MCF 10A (cell line): ENCODE results near the gene TP53BP1. TPM values are rescaled to one million over a fixed set of nuclear protein-coding genes. Genes with fewer than 3 reads are reported as not detected.

ENCODE experiments used
- BruUV-seq: library from RNA; stranded (reverse); fragments of 400-500 nt; replicated peaks from 2 replicates; lab custom pipeline; 2021; lab: Mats Ljungman, UMichigan
- CTCF ChIA-PET: fragments of 300-600 bp; sonication (Branson Sonifier 250); formaldehyde crosslinking; extraction: SDS; loops from one replicate; lab custom pipeline; 2021; ENCODE audit warnings: antibody characterized with exemption, inconsistent platforms; lab: Yijun Ruan, JAX
- POLR2A ChIA-PET: fragments of 300-600, 350-650 bp; sonication (Branson Sonifier 250); formaldehyde crosslinking; extraction: SDS; loops from one replicate; lab custom pipeline; 2020; ENCODE audit warnings: antibody characterized with exemption, inconsistent platforms; lab: Yijun Ruan, JAX
- DNase-seq: peaks from one replicate; pipeline ENCODE4 v3.0.0-alpha.2; 2018; ENCODE audit not compliant: unreplicated experiment
- H3K27ac Mint-ChIP-seq: one replicate; pipeline ENCODE4 v1.8.0; 2022; ENCODE audit warnings: mild to moderate bottlenecking, low read depth, mixed read lengths; ENCODE audit not compliant: unreplicated experiment
- H3K27me3 Mint-ChIP-seq: one replicate; pipeline ENCODE4 v1.8.0; 2022; ENCODE audit warnings: mixed read lengths; ENCODE audit not compliant: insufficient read depth, unreplicated experiment
- H3K36me3 Mint-ChIP-seq: one replicate; pipeline ENCODE4 v1.8.0; 2022; ENCODE audit warnings: mild to moderate bottlenecking, moderate library complexity, mixed read lengths; ENCODE audit not compliant: insufficient read depth, unreplicated experiment
- H3K4me1 Mint-ChIP-seq: one replicate; pipeline ENCODE4 v1.8.0; 2022; ENCODE audit warnings: mixed read lengths; ENCODE audit not compliant: insufficient read depth, unreplicated experiment
- H3K4me3 Mint-ChIP-seq: one replicate; pipeline ENCODE4 v1.8.0; 2022; ENCODE audit warnings: mild to moderate bottlenecking, moderate library complexity, mixed read lengths; ENCODE audit not compliant: unreplicated experiment
- H3K9me3 Mint-ChIP-seq: one replicate; pipeline ENCODE4 v1.8.0; 2022; ENCODE audit warnings: mixed read lengths; ENCODE audit not compliant: unreplicated experiment
- CTCF ChIP-seq: fragments of 200-600 bp; IDR thresholded peaks from one replicate; pipeline ENCODE4 v1.8.0; 2022; ENCODE audit warnings: antibody characterized with exemption, mild to moderate bottlenecking; ENCODE audit not compliant: unreplicated experiment
- intact Hi-C: fragments of 100-400 bp; cut with micrococcal nuclease; formaldehyde crosslinking; loops from 2 replicates; pipeline ENCODE4 v1.14.1; 2022
- total RNA-seq: library from RNA; stranded (reverse); gene quantifications from 2 replicates; pipeline ENCODE4 v1.2.3, GENCODE V29; 2022

The TP53BP1 gene
- total RNA-seq, 1 experiment from 2014 or later, result 38.8 TPM

- peaks cover 44% of the 10 kb centered on the region for H3K27me3 Mint-ChIP-seq
- H3K36me3 Mint-ChIP-seq, result no peaks in the 10 kb centered on the region
- H3K9me3 Mint-ChIP-seq, result no peaks in the 10 kb centered on the region
- TF ChIP-seq CTCF, result no peak
- H3K4me3 Mint-ChIP-seq, result no peak overlapping the region
- intact Hi-C loops, result no loop called here
- H3K27ac Mint-ChIP-seq, result no peak overlapping the region
- ChIA-PET POLR2A (interaction anchor here (0.6 kb wide), 1 partner anchor 52 kb away, joined by 3 read pairs; no protein-coding TSS in a partner anchor), CTCF (interaction anchor here (2.0 kb wide), 1 partner anchor 9 kb away, joined by 8 read pairs; no protein-coding TSS in a partner anchor)
- DNase-seq, result no peak
- H3K4me1 Mint-ChIP-seq, result peaks cover 8% of the 10 kb centered on the region
- no TSS peak for BruUV-seq
Observed at GRCh38 chr15:43522247-43522646, 29.3 kb upstream of the TP53BP1 start.

- Mint-ChIP-seq H3K27me3 (peaks cover 46% of the 10 kb centered on the region), H3K36me3 (no peaks in the 10 kb centered on the region), H3K9me3 (no peaks in the 10 kb centered on the region), H3K4me1 (peaks cover 10% of the 10 kb centered on the region), H3K27ac (no peak overlapping the region), H3K4me3 (no peak overlapping the region)
- TF ChIP-seq CTCF, result no peak
- ChIA-PET POLR2A (no interaction called here), CTCF (interaction anchor here (2.0 kb wide), 1 partner anchor 8 kb away, joined by 8 read pairs; no protein-coding TSS in a partner anchor)
- intact Hi-C loops, result no loop called here
- DNase-seq, result no peak
- no TSS peak for BruUV-seq
Observed at GRCh38 chr15:43521419-43521818, 28.5 kb upstream of the TP53BP1 start.

- no TSS peak for BruUV-seq
Observed at GRCh38 chr15:43520138-43520537, 27.2 kb upstream of the TP53BP1 start.

GRCh38 chr15:43519196-43519595, 26.2 kb upstream of the TP53BP1 start:
- no peak for DNase-seq
- H3K4me3 Mint-ChIP-seq, result no peak overlapping the region
- H3K9me3 Mint-ChIP-seq, result no peaks in the 10 kb centered on the region
- H3K27me3 Mint-ChIP-seq, result peaks cover 46% of the 10 kb centered on the region
- intact Hi-C loops, result no loop called here
- CTCF ChIA-PET, result no interaction called here
- H3K36me3 Mint-ChIP-seq, result no peaks in the 10 kb centered on the region
- H3K27ac Mint-ChIP-seq, result no peak overlapping the region
- H3K4me1 Mint-ChIP-seq, result peaks cover 14% of the 10 kb centered on the region
- no peak for TF ChIP-seq CTCF
- POLR2A ChIA-PET, result no interaction called here
- no TSS peak for BruUV-seq

More at GRCh38 chr15:43520138-43520537, 27.2 kb upstream of the TP53BP1 start:
- POLR2A ChIA-PET, result no interaction called here
- DNase-seq, result no peak
- Mint-ChIP-seq H3K4me3 (no peak overlapping the region), H3K27me3 (peaks cover 46% of the 10 kb centered on the region), H3K27ac (no peak overlapping the region), H3K9me3 (no peaks in the 10 kb centered on the region), H3K4me1 (peaks cover 14% of the 10 kb centered on the region), H3K36me3 (no peaks in the 10 kb centered on the region)
- CTCF ChIA-PET, result interaction anchor here (0.6 kb wide), 1 partner anchor 26 kb away, joined by 3 read pairs; no protein-coding TSS in a partner anchor
- TF ChIP-seq CTCF, result no peak
- intact Hi-C loops, result no loop called here
